WTC11 (cell line): Measurements from ENCODE around the gene NPAS3.

Experiments used
- NFYB ChIP-seq: sonication (generic); formaldehyde crosslinking; conservative IDR thresholded peaks from 2 replicates; pipeline ENCODE4 v1.8.0; 2022; ENCODE audit warnings: low read depth, missing genetic modification reagents
- TP53 ChIP-seq: sonication (generic); formaldehyde crosslinking; IDR thresholded peaks from 2 replicates; pipeline ENCODE4 v1.8.1; 2023; ENCODE audit warnings: mild to moderate bottlenecking, missing genetic modification reagents
- ZSCAN18 ChIP-seq: fragments of 250-450 bp; sonication (Bioruptor Pico); IDR thresholded peaks from 2 replicates; pipeline ENCODE4 v2.1.2; 2022; ENCODE audit warnings: mild to moderate bottlenecking, moderate library complexity
- TF ChIP-seq, protein P1 (sequence below): fragments of 250-450 bp; sonication (Bioruptor Pico); IDR thresholded peaks from 2 replicates; pipeline ENCODE4 v1.9.0; 2021; ENCODE audit warnings: moderate library complexity, mild to moderate bottlenecking, inconsistent platforms, borderline replicate concordance
- TF ChIP-seq, protein P2 (sequence below): fragments of 200-600 bp; IDR thresholded peaks from 2 replicates; pipeline ENCODE4 v1.8.0; 2022; ENCODE audit warnings: antibody characterized with exemption
- TF ChIP-seq, protein P3 (sequence below): sonication (generic); formaldehyde crosslinking; IDR thresholded peaks from 2 replicates; pipeline ENCODE4 v1.8.1; 2022; ENCODE audit warnings: mild to moderate bottlenecking, moderate library complexity, missing genetic modification reagents

DNA sequence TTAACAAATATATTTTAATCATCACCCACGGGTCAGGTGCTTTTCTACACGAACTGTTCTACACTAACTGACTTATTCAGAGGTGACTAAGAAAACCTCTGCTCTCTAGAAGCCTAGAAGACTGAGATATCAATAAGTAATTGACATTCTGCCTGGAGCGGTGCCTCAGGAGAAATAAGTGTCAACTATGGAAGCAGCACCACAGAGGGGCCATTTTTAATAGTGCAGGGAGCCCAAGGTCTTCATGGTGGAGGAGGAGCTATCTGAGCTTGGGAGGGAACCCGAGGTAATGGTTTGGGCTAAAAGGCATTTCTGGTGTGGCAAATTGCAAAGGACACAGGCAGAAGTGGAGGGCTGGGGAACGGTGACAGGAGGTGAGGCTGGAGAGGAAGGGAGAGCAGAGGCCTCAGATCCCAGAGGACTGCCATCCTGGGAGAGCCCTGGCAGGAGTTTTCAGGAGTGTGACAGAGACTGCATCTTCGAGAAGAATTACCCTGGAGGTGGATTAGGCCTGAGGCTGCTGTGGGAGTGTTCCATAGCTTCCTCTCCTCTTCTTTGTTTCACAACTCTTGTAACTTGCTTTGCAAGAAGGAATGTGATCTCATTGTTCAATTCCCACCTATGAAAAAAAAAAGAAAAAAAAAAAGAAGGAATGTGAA, 123.1 kb downstream of the NPAS3 start:
- no peak for TF ChIP-seq TP53
- TF ChIP-seq, protein P1, sequence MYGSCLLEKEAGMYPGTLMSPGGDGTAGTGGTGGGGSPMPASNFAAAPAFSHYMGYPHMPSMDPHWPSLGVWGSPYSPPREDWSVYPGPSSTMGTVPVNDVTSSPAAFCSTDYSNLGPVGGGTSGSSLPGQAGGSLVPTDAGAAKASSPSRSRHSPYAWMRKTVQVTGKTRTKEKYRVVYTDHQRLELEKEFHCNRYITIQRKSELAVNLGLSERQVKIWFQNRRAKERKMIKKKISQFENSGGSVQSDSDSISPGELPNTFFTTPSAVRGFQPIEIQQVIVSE: no peak
- TF ChIP-seq, protein P2, sequence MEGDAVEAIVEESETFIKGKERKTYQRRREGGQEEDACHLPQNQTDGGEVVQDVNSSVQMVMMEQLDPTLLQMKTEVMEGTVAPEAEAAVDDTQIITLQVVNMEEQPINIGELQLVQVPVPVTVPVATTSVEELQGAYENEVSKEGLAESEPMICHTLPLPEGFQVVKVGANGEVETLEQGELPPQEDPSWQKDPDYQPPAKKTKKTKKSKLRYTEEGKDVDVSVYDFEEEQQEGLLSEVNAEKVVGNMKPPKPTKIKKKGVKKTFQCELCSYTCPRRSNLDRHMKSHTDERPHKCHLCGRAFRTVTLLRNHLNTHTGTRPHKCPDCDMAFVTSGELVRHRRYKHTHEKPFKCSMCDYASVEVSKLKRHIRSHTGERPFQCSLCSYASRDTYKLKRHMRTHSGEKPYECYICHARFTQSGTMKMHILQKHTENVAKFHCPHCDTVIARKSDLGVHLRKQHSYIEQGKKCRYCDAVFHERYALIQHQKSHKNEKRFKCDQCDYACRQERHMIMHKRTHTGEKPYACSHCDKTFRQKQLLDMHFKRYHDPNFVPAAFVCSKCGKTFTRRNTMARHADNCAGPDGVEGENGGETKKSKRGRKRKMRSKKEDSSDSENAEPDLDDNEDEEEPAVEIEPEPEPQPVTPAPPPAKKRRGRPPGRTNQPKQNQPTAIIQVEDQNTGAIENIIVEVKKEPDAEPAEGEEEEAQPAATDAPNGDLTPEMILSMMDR: no peak
- TF ChIP-seq NFYB (CRISPR knock-in tag): no peak
- TF ChIP-seq ZSCAN18: no peak
- TF ChIP-seq, protein P3, sequence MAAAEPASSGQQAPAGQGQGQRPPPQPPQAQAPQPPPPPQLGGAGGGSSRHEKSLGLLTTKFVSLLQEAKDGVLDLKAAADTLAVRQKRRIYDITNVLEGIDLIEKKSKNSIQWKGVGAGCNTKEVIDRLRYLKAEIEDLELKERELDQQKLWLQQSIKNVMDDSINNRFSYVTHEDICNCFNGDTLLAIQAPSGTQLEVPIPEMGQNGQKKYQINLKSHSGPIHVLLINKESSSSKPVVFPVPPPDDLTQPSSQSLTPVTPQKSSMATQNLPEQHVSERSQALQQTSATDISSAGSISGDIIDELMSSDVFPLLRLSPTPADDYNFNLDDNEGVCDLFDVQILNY (CRISPR knock-in tag): no peak
